ENCODE measurements around the gene C10orf53. TPM values are rescaled to one million over a fixed set of nuclear protein-coding genes. Genes with fewer than 3 reads are reported as not detected.
A peak's percentile ranks its signal among the peaks of the same experiment; 100 is the strongest.

Gene C10orf53
- total RNA-seq, 1 experiment from 2014 or later: not detected

DNA sequence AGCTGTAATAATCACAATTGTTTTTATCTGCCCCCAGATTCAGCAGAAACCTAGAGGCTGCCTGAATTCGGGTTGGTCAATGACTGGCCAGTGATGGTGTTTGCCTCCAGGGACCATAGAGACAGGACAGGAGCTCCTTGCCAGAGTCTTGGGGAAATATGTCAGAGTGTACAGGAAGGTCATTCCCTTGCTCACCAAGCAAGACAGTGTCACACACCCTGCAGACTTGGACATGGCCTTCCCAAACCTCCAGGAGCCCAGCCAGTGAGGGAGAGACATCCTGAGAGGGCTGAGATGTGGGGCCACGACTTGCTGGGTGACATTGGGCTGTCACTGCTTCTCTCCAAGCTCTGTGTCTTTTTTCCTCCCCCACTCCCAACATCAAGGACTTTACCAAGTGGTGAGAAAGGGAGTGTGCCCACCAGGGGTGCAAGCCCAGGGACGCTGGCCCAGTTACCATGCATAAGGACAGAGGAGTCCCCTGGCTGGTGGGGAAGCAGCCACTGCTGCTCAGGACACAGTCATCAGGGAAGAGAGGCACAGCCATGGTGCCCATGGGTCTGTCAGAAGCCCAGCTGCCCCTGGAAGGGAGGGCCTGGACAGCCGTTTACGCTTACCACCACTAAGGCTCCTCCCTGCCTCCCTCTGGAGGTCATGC, 25.3 kb upstream of the C10orf53 start:
- no peak overlapping the region for H3K56ac ChIP-seq (ENCODE audit: insufficient read length, low read depth, low read length)
- Mint-ChIP-seq H3K4me1 (peaks cover 9% of the 10 kb centered on the region in 2 experiments), H3K27ac (no peak overlapping the region)

More for the DNA sequence above, 25.3 kb upstream of the C10orf53 start:
- no peak overlapping the region for H2AK5ac ChIP-seq (ENCODE audit: insufficient read length, low read length)
- no peak overlapping the region for H3K4me3 Mint-ChIP-seq
- no peaks in the 10 kb centered on the region; the same call in 1 of the 2 replicates for H3K27me3 ChIP-seq (ENCODE audit: insufficient read depth, low read length)
- H3K79me2 ChIP-seq (ENCODE audit: insufficient read depth, low read length): no peaks in the 10 kb centered on the region
- no peak overlapping the region for H3K23ac ChIP-seq (ENCODE audit: insufficient read length, low read depth, low read length)
- H3K9ac ChIP-seq (ENCODE audit: extremely low read depth, insufficient read length, low read length): no peak overlapping the region
- H2BK120ac ChIP-seq (ENCODE audit: low read depth, low read length, poor library complexity, severe bottlenecking): no peak overlapping the region
- H3K4ac ChIP-seq (ENCODE audit: low read depth, low read length): no peak overlapping the region
- no peak overlapping the region for H2BK20ac ChIP-seq (ENCODE audit: low read depth, low read length, poor library complexity, severe bottlenecking)
- H3K18ac ChIP-seq (ENCODE audit: insufficient read length, low read depth, low read length): no peak overlapping the region
- no peak overlapping the region for H2BK5ac ChIP-seq (ENCODE audit: insufficient read length, low read length)
- TF ChIP-seq, protein P1, sequence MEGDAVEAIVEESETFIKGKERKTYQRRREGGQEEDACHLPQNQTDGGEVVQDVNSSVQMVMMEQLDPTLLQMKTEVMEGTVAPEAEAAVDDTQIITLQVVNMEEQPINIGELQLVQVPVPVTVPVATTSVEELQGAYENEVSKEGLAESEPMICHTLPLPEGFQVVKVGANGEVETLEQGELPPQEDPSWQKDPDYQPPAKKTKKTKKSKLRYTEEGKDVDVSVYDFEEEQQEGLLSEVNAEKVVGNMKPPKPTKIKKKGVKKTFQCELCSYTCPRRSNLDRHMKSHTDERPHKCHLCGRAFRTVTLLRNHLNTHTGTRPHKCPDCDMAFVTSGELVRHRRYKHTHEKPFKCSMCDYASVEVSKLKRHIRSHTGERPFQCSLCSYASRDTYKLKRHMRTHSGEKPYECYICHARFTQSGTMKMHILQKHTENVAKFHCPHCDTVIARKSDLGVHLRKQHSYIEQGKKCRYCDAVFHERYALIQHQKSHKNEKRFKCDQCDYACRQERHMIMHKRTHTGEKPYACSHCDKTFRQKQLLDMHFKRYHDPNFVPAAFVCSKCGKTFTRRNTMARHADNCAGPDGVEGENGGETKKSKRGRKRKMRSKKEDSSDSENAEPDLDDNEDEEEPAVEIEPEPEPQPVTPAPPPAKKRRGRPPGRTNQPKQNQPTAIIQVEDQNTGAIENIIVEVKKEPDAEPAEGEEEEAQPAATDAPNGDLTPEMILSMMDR (conservative IDR thresholded peaks at IDR 0.05): no peak; the same call in 2 of the 3 replicates
- H3K36me3 Mint-ChIP-seq (ENCODE audit: insufficient read depth in 1 of 3, low read depth in 3 of 3): peaks cover 0 to 6% (median 6%) of the 10 kb centered on the region in 3 experiments; a peak in 5 of 7 replicates
- H4K5ac ChIP-seq (ENCODE audit: insufficient read length, low read depth, low read length): no peak overlapping the region
- no peaks in the 10 kb centered on the region for H4K20me1 ChIP-seq (ENCODE audit: control insufficient read depth, insufficient read depth, insufficient read length)
- H3K27me3 Mint-ChIP-seq (ENCODE audit: low read depth): peaks cover 65% of the 10 kb centered on the region
- no peaks in the 10 kb centered on the region for H3K23me2 ChIP-seq (ENCODE audit: insufficient read length, low read depth, low read length, poor library complexity, severe bottlenecking)
- no peak overlapping the region for H3K4me2 ChIP-seq (ENCODE audit: insufficient read depth, insufficient read length, low read length)
- no peak overlapping the region for H3T11ph ChIP-seq (ENCODE audit: low read length)
- no peaks in the 10 kb centered on the region for H3K4me1 ChIP-seq (ENCODE audit: insufficient read depth, low read length)
- no peak overlapping the region; the same call in 1 of the 2 replicates for H3K14ac ChIP-seq (ENCODE audit: insufficient read depth, low read length)
- no peak overlapping the region for H4K8ac ChIP-seq (replicated peaks; ENCODE audit: insufficient read length, low read depth, low read length)
- peak; percentile 22 for DNase-seq
- WGBS (ENCODE audit: extremely low coverage, insufficient read length, low lambda C conversion rate): no CpG with 5 or more reads among the region's 5 CpGs
- peaks cover 7 to 11% of the 10 kb centered on the region in 2 experiments for H3K9me3 Mint-ChIP-seq
- H3K9me3 ChIP-seq (ENCODE audit: control insufficient read depth, low read depth, low read length): no peaks in the 10 kb centered on the region
- no peak overlapping the region for H3K27ac ChIP-seq (ENCODE audit: insufficient read length, low read depth, low read length)
- no peak overlapping the region for H2BK12ac ChIP-seq (ENCODE audit: insufficient read length, low read depth, low read length)
- no peak overlapping the region for H2AFZ ChIP-seq (ENCODE audit: low read length)
- no peak overlapping the region for H4K91ac ChIP-seq (ENCODE audit: insufficient read length, low read depth, low read length)
- H2BK15ac ChIP-seq (ENCODE audit: low read depth, low read length): no peak overlapping the region
- H3K79me1 ChIP-seq (ENCODE audit: insufficient read depth, low read depth, low read length, poor library complexity, severe bottlenecking): no peaks in the 10 kb centered on the region
